AG20443 (cell line): ENCODE measurements around the gene SMAP1.
"Not testable (repeated sequence)": the region's sequence is repeated elsewhere in the genome, so short reads cannot be mapped to it uniquely, and the experiment has no call there.

Experiments
- DNase-seq: peaks from one replicate; pipeline ENCODE4 v3.0.0; 2012; ENCODE audit warnings: low spot score, mixed read lengths

SMAP1 gene

GRCh38 chr6:70740746-70741145 lies 73.1 kb downstream of the SMAP1 start:
- not testable (repeated sequence) for DNase-seq

GRCh38 chr6:70742462-70742861 lies 74.8 kb downstream of the SMAP1 start:
- not testable (repeated sequence) for DNase-seq

GRCh38 chr6:70753870-70754380 lies 86.2 kb downstream of the SMAP1 start:
- DNase-seq, result no peak

GRCh38 chr6:70758883-70759282 lies 91.2 kb downstream of the SMAP1 start:
- no peak for DNase-seq

GRCh38 chr6:70763754-70764510 lies 96.2 kb downstream of the SMAP1 start:
- no peak for DNase-seq

GRCh38 chr6:70764706-70765105 lies 97.0 kb downstream of the SMAP1 start:
- no peak for DNase-seq

- not testable (repeated sequence) for DNase-seq
Observed at GRCh38 chr6:70771351-70771750, 103.7 kb downstream of the SMAP1 start.

GRCh38 chr6:70779934-70780333 lies 112.3 kb downstream of the SMAP1 start:
- no peak for DNase-seq

- DNase-seq, result peak; percentile 12
Observed at GRCh38 chr6:70790483-70791224, 123.0 kb downstream of the SMAP1 start.

- no peak for DNase-seq
Observed at GRCh38 chr6:70797625-70798024, 129.9 kb downstream of the SMAP1 start.

- no peak for DNase-seq
Observed at GRCh38 chr6:70806086-70806485, 138.4 kb downstream of the SMAP1 start.

- DNase-seq, result no peak
Observed at GRCh38 chr6:70811788-70812187, 144.1 kb downstream of the SMAP1 start.

GRCh38 chr6:70813885-70814284 lies 146.2 kb downstream of the SMAP1 start:
- no peak for DNase-seq

- no peak for DNase-seq
Observed at GRCh38 chr6:70819646-70820045, 152.0 kb downstream of the SMAP1 start.

- DNase-seq, result no peak
Observed at GRCh38 chr6:70820778-70821177, 153.1 kb downstream of the SMAP1 start.

GRCh38 chr6:70821751-70822150 lies 154.1 kb downstream of the SMAP1 start:
- no peak for DNase-seq

- no peak for DNase-seq
Observed at GRCh38 chr6:70823651-70824050, 156.0 kb downstream of the SMAP1 start.

- no peak for DNase-seq
Observed at GRCh38 chr6:70831427-70831826, 163.7 kb downstream of the SMAP1 start.

GRCh38 chr6:70834520-70834919 lies 166.8 kb downstream of the SMAP1 start:
- peak; percentile 45 for DNase-seq

- DNase-seq, result no peak
Observed at GRCh38 chr6:70838907-70839285, 171.2 kb downstream of the SMAP1 start.

GRCh38 chr6:70839286-70840266 lies 171.9 kb downstream of the SMAP1 start:
- no peak for DNase-seq

GRCh38 chr6:70841112-70841511 lies 173.4 kb downstream of the SMAP1 start:
- DNase-seq, result no peak
